ENCODE data around the gene C1QTNF12. TPM values are rescaled to one million over a fixed set of nuclear protein-coding genes. Genes with fewer than 3 reads are reported as not detected.

Gene C1QTNF12, protein sequence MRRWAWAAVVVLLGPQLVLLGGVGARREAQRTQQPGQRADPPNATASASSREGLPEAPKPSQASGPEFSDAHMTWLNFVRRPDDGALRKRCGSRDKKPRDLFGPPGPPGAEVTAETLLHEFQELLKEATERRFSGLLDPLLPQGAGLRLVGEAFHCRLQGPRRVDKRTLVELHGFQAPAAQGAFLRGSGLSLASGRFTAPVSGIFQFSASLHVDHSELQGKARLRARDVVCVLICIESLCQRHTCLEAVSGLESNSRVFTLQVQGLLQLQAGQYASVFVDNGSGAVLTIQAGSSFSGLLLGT
- total RNA-seq (2014; rRNA removed; shearing (Covaris generic)): 4.1 and 6.0 TPM in 2 replicates

DNA sequence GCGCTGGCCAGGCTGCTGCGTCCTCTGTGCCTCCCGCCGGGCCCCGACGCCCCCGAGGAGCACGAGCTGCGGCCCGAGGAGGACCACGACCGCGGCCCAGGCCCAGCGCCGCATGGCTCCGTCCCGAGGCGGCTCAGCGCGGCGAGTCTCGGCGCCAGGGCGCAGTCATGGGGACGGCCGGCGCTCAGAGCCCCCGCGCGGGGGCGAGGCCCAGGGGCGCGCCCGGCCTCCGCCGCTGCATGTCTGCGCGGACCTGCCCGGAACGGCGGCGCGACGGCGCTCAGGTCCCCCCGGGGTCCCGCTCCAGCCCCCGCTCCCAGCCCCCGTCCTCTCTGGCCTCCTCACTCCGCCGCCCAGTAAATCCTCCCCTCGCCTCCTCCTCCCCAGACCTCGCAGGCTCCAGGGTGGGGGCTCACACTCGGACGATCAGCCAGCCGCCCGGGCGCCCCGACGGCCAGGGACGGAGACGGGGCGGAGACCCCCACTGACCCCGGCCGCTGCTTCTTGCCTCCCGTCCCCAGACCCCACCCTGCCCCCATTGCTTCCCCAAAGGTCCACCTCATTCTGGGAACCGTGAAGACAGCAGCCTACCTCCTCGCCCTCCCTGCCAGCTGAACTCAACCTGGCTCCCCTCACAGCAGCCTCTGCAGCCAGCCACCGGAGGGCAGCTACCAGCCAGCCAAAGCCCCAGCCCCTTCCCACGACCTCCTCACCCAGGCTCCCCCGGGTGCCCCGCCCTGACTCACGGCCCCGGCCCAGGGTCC lies at the start of gene C1QTNF12:
Gene C1QTNF12, minus strand, starts transcription at position 146 of the 764 bp plus-strand sequence. Its CDS starts 32 bp downstream, at position 114.
- DNase-seq (ENCODE audit: low spot score): no peak

DNA sequence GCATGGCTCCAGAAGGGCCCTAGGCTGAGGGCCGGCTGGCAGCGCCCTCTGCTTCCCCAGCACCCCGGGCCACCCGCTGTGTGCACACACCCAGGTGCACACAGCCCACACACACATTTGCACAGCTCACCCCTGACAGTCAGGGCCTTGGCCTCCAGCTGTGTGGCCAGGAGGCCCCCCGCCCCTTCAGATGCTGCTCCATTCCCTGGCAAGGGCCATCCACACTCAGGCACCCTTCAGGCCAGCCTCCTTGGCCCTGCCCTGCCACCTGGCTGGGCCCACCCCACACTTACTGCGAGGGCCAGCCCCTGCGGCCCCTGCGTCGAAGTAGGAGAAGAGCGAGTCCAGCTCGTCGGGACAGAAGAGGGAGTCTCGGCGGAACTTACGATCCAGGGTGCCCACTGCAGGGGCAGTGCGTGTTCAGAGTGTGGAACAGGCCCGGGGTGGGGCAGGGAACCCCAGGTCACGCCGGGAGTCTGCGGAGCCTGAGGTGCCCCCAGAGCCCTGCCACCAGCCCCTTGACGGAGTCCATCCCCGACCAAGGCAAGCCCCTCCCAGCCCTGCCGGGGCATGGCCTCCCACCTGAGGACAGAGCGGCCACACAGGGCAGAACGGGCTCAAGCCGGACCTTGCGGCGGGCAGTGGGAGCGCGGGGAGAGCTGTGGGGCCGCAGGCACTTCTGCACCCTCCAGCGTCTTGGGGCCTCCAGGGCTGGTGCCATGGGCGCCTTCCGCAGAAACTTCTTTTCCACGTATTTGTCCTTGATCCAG lies 48.8 kb upstream of the C1QTNF12 start:
- no peak for DNase-seq (ENCODE audit: low spot score)

DNA sequence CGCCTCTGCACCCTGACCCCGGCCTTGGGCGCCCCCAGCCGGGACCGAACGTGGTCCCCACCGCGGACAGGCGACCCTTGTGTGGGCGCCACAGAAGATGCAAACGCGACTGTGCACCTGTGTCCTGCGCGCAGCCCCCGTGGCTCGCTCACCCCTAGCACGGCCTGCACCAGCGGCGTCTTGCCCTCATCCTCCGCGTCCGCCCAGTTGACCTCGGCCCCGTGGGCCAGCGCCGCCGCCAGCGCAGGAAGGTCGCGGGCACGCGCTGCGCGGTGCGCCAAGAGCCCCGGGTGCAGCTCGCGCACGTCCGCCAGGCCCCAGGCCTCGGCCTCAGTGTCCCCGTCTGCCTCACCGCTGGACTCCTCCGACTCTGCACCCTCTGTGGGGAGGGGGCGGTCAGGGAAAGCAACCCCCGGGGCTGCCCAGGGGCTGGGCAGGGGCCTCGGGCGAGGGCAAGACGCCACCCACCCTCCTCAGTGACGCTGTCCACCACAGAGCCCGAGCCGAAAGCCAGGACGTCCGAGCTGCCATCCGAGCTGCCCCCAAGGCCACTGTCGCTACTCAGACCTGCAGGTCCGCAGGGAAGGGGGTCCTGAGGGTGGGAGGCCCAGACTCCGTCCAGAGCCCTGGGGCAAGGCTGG lies 47.8 kb upstream of the C1QTNF12 start:
- no peak for DNase-seq (ENCODE audit: low spot score)

DNA sequence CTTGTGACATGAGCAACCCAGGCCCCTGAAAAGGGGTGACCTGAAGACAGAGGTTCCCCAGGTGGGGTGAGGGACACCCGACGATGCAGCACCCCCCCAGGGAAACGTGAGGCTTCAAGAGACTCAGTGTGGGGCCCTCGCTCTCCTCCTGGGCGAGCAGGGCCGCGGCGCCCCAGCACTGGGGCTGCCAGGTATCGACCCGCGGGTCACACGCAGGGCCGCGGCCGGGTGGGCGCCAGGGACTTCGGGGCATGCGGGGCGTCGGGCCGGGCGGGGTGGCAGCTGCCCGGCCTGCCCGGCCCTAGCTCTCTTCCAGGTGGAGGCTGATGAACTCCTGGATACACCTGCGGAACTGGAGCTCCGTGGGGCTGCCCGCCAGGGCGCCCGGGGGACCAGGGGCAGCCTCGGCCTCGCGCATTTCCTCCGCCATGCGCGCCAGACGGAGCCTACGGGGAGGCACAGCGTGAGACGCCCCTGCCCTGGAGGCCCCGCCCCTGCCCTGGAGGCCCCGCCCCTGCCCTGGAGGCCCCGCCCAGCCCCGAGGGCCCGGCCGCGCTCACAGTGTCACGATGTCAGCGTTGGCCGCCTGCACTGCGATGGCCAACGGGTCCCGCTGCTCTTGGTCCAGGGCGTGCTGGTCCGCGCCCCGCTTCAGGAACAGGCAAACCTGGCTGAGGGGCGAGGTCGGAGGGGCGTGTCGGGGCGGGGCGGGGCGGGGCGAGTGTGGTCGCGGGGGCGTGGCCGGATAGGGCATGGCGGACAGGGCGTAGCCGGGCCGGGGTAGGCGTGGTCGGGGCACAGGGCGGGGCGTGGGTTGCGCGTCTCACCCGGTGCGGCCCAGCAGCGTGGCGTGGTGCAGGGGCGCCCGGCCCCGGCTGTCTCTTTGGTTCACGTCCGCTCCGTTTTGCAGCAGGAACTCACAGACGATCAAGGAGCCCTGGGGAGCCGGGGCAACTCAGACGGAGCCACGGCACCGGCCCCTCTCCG lies 47.0 kb upstream of the C1QTNF12 start:
- no peak for DNase-seq (ENCODE audit: low spot score)

DNA sequence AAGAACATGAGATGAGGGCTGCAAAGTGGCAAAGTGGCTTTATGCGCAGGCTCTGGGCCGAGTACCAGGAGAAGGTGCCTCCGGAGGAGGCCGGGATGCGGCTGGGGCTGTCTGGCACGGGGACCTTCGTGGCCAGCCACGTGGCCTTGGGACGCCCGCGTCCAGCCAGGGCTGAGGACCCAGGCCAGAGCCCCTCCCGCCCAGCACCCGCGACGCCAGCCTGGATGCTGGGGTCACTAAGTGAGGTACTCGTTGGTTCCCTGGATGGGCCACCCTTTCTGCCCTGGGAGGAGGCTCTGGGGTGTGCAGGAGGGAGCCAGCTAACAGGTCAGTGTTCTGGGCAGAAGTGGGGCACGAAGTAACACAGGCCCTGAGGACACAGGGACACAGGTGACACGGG lies 46.3 kb upstream of the C1QTNF12 start:
- no peak for DNase-seq (ENCODE audit: low spot score)

DNA sequence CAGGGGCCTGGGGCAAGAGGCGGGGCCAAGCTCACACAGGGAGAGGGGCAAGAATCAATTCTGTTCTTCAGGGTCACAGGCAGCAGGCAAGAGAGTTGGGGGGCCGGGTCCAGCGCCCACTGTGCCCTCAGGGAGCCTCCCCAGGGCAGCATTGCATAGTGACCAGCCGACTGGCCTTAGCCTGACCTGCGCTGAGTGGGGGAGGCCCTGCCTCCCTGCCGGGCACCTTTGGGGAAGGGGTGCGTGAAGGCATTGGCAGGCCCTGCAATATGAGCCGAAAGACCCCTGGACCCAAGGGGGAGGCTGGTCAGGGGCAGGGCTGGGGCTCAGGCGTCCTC lies 45.9 kb upstream of the C1QTNF12 start:
- DNase-seq (ENCODE audit: low spot score): no peak

DNA sequence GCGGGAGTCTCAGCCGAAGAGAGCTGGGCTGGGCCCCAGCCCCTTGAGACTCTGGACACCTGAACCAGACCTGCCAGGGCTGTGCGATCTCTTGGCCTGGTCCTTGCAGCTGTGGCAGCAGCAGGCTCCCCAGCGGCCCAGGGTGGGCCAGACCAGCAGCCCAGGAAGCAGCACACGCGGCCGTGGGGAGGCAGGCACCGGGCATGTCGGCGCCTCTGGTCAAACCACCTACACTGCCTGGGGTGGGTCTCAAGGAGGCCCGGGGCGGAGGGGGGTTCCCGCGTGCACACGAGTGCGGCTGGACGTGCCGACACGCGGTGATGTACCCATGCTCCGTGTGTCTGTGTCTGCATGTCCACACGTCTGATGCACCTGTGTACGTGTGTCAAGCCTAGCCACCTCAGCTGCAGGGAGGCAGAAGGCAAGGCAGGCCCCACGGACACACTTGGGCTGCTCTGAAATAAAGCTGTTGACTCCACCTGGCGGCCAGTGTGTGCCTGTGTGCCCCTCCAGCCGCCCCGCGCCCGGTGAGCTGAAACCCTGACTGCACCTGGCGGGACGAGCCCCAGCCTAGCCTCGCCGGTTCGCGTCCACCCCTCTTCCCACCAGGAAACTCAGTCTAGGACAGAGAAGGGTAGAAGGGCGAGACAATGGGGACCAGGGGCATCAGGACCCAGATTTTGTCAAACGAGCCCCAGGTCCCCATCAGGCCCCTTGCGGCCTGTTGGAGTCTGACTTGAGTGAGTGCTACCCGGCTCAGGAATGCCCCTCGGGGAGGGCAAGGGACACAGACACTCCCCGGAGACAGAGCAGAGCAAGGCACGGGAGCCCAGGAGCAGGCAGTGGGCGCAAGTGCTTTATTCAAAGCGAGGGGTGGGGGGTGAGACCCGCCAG lies 45.3 kb upstream of the C1QTNF12 start:
- DNase-seq (ENCODE audit: low spot score): peak; percentile 86

DNA sequence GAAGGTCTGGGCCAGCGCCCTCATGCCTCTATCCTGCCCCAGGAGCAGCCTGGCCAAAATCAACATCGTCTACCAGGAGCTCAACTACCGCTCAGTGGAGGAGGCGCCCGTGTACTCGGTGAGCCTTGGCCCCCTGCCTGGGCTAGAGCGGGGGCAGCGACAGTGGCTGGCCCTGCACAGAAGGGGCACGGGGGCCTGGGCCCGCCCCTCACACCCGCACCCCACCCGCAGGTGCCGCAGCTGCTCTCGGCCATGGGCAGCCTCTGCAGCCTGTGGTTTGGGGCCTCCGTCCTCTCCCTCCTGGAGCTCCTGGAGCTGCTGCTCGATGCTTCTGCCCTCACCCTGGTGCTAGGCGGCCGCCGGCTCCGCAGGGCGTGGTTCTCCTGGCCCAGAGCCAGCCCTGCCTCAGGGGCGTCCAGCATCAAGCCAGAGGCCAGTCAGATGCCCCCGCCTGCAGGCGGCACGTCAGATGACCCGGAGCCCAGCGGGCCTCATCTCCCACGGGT lies 44.6 kb upstream of the C1QTNF12 start:
- peak; percentile 31 for DNase-seq (ENCODE audit: low spot score)

DNA sequence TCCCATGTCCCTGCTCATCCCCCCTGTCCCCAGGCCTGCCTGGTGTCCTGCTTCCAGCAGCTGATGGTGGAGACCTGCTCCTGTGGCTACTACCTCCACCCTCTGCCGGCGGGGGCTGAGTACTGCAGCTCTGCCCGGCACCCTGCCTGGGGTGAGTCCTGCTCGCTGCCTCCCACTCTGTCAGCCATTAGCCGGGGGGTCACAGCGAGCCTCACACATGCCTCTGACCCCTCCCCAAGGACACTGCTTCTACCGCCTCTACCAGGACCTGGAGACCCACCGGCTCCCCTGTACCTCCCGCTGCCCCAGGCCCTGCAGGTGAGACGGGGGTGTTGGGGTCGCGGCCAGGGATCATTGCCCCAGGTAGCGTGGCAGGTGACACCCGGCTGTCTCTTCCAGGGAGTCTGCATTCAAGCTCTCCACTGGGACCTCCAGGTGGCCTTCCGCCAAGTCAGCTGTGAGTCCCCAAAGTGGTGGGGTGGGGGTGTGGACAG lies 43.8 kb upstream of the C1QTNF12 start:
- DNase-seq (ENCODE audit: low spot score): peak; percentile 77

DNA sequence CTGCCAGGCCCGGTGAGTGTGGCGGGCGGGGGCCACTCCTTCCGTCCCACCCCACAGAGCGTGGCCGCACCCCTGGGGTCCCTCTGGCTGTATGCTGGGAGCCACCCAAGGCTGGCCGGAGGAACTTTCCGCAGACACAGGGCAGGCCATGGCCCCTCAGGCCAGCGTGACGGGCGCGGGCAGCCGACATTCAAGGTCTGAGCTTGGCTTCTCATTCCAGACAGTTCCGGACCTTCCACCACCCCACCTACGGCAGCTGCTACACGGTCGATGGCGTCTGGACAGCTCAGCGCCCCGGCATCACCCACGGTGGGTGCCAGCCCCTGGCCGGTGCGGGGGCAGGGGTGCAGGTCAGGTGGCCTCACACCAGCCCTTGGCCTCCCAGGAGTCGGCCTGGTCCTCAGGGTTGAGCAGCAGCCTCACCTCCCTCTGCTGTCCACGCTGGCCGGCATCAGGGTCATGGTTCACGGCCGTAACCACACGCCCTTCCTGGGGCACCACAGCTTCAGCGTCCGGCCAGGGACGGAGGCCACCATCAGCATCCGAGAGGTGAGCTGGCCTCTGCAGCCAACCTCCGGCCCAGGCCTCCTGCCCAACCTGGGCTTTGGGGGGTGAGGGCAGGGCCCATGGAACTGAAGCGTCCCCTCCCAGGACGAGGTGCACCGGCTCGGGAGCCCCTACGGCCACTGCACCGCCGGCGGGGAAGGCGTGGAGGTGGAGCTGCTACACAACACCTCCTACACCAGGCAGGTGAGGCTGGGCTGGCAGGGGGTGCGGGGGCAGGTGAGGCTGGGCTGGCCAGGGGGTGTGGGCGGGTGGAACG lies 41.0 kb upstream of the C1QTNF12 start:
- DNase-seq (ENCODE audit: low spot score): no peak

DNA sequence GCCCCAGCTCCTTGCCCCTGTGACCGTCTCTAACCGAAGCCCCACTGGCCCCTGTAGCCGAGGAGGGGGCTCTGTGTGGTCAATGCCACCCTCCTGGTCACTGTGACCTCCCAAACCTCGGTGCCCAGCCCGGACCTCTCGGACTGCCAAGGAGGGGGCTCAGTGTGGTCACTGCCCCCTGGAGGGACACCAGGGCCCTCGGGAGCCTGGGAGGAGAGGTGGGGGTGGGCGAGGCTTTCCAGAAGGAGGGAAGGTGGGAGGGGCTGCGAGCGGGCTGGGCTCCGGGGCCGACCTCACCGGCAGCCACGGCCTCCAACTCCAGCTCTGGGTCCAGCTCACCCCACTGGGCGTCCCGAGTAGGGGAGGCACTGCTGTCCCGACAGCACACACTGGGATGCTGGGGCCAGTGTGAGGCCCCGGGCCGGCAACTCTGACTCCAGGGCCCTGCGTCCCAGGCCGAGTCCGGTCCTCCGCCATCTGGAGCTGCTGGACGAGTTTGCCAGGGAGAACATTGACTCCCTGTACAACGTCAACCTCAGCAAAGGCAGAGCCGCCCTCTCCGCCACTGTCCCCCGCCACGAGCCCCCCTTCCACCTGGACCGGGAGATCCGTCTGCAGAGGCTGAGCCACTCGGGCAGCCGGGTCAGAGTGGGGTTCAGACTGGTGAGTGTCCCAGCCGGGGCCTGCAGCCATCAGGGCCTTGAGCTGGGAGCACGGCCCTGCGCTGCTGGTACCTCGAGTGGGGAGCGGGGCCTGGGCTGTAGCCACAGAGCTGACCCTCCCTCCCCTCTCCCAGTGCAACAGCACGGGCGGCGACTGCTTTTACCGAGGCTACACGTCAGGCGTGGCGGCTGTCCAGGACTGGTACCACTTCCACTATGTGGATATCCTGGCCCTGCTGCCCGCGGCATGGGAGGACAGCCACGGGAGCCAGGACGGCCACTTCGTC lies 40.1 kb upstream of the C1QTNF12 start:
- no peak for DNase-seq (ENCODE audit: low spot score)

DNA sequence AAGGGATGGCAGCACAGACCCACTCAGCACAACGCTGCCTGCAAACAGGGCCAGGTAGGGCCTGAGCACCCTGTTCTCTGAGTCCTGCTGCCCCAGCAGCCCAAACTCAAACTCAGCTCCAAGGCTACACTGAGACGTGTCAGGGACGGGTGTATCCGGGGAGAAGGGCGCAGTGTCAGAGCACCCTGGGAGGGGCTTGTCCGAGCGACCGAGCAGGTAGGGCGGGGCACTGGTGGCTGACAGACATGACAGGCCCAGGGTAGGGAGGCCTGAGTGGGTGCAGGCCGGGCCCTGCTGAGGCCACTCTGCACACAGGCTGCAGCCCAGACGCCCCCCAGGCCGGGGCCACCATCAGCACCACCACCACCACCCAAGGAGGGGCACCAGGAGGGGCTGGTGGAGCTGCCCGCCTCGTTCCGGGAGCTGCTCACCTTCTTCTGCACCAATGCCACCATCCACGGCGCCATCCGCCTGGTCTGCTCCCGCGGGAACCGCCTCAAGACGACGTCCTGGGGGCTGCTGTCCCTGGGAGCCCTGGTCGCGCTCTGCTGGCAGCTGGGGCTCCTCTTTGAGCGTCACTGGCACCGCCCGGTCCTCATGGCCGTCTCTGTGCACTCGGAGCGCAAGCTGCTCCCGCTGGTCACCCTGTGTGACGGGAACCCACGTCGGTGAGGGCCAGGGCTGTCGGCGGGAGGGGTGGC lies 39.2 kb upstream of the C1QTNF12 start:
- DNase-seq (ENCODE audit: low spot score): no peak

DNA sequence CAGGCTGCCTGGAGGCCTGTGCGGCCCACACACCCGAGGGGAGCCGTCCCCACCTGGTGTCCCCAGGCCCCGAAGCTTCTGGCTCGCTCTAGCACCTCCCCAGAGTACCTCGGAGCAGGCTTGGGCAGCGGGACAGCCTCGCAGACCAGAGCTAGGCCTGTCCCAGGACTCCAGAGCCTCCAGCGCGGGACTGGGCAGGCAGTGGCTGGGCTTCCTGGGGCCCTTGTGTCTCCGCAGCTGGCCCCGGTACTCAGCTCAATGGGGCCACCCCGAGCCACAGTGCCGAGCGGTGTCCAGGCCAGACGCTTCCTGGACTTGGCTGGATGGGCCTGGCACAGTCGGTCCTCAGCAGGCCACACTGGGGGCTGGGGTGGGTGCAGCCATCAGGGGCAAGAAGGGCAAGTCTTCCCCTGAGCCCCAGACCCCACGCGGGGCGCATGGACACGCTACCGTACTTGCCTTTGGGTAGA lies 38.6 kb upstream of the C1QTNF12 start:
- no peak for DNase-seq (ENCODE audit: low spot score)

DNA sequence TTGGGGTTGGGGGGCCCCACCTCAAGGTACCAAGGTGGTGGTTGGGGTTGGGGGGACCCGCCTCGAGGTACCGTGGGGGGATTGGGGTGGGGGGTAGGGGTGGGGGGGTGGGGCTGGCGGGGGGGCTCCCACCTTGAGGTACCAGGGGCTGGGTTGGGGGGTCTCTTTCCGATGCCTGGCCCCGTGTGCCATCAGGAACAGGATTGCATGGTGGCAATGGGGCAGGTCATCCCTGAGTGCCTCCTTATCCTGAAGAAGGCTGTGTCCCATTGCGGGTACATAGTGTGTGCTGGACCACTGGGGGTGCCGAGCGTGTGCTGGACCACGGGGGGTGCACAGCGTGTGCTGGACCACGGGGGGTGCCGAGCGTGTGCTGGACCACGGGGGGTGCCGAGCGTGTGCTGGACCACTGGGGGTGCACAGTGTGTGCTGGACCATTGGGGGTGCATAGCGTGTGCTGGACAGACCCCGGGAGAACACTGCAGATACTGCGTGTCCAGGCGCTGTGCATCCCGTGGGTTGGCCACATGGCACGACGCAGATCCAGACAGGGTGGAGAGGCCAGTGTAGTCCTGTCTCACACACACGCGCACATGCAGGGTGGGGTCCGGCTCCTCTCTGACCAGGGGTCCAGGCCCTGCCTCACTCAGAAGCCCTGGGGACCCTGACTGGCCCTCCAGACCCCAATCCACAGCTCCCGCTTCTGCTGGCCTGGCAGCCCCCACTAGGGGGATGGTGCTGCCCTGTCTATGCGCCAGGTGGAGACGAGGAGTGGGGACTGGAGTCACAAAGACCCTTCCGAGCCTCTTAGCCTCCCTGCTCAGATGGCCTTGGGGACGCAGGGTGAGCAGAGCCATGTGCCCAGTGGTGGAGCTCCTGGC lies 37.9 kb upstream of the C1QTNF12 start:
- DNase-seq (ENCODE audit: low spot score): no peak

DNA sequence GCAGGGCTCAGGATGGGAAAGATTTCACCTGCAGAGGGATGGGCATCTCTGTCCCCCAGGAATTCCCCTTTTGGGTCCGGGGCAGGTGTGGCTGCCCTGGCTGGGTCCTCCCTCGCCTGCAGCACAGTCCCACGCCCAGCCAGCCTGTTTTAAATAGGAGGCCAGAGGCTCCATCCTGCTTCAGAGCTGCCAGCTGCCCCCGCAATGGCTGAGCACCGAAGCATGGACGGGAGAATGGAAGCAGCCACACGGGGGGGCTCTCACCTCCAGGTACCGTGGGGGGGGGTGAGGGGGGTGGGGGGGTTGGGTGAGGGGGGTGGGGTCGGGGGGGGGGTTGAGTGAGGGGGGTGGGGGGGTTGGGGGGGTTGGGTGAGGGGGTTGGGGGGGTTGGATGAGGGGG lies 37.3 kb upstream of the C1QTNF12 start:
- DNase-seq (ENCODE audit: low spot score): no peak

Measured in HT-29 (cell line).